B cell (primary cell): Measurements from ENCODE around the gene LRRC72. TPM values are rescaled to one million over a fixed set of nuclear protein-coding genes. Genes with fewer than 3 reads are reported as not detected.

Experiments used
- ATAC-seq: fragments of 200-7000 bp; cut with Tn5 transposase; one replicate; pipeline ENCODE4 v1.10.0; 2021; ENCODE audit warnings: low read depth, mild to moderate bottlenecking, moderate number of reproducible peaks, moderate library complexity
- CTCF ChIA-PET: fragments of 350-600 bp; sonication (Branson Sonifier 250); formaldehyde crosslinking; loops from one replicate; lab custom pipeline; 2021; ENCODE audit warnings: antibody characterized with exemption, inconsistent platforms; lab: Charles Lee
- POLR2A ChIA-PET: fragments of 350-600 bp; sonication (Branson Sonifier 250); formaldehyde crosslinking; loops from one replicate; lab custom pipeline; 2021; ENCODE audit warnings: antibody characterized with exemption; lab: Charles Lee
- DNase-seq: peaks from one replicate; pipeline ENCODE4 v3.0.0; 2013
- H2AFZ ChIP-seq: 2 replicates; pipeline ENCODE4 v1.6.1; 2012; ENCODE audit warnings: mild to moderate bottlenecking, low read depth, low read length; ENCODE audit not compliant: insufficient read depth, poor library complexity, severe bottlenecking
- H3K27ac ChIP-seq, 2 donors: 1 replicate in 1 of 2; 2 replicates in 1 of 2; pipeline ENCODE4 v1.5.1; 2012 to 2013; ENCODE audit warnings: low read length in 2 of 2, mild to moderate bottlenecking in 2 of 2, moderate library complexity in 1 of 2
- H3K27me3 ChIP-seq, 4 experiments: fragments of 200-600 bp in 1 of 4; sonication (generic) in 1 of 4; replicated peaks in 1 of 4; 1 replicate in 2 of 4; 2 replicates in 2 of 4; pipeline versions ENCODE4 v1.6.1 to v1.7.0; 2013 to 2016; ENCODE audit warnings: low read length in 3 of 4, mild to moderate bottlenecking in 2 of 4, mixed read lengths in 1 of 4, moderate library complexity in 1 of 4; ENCODE audit not compliant: insufficient read depth in 4 of 4, control insufficient read depth in 3 of 4; ENCODE audit errors: control extremely low read depth in 1 of 4
- H3K36me3 ChIP-seq, 2 experiments: replicated peaks in 1 of 2; 1 replicate in 1 of 2; 2 replicates in 1 of 2; pipeline versions ENCODE4 v1.6.1 to v1.7.1; 2013; ENCODE audit warnings: low read length in 1 of 2; ENCODE audit not compliant: insufficient read depth in 2 of 2, control insufficient read depth in 1 of 2; ENCODE audit errors: control extremely low read depth in 1 of 2, extremely low read depth in 1 of 2
- H3K4me1 ChIP-seq, 2 donors: fragments of 200-600 bp in 1 of 2; sonication (generic) in 1 of 2; 1 replicate in 1 of 2; 2 replicates in 1 of 2; pipeline versions ENCODE4 v1.5.1 to v1.6.1; 2013 to 2017; ENCODE audit warnings: low read length in 2 of 2; ENCODE audit not compliant: control insufficient read depth in 2 of 2, insufficient read depth in 2 of 2
- H3K4me2 ChIP-seq: replicated peaks from 2 replicates; pipeline ENCODE3; 2012; ENCODE audit warnings: mild to moderate bottlenecking, low read depth, low read length; ENCODE audit not compliant: poor library complexity, severe bottlenecking
- H3K4me3 ChIP-seq, 5 experiments: fragments of 200-600 bp in 1 of 5; sonication (generic) in 1 of 5; 1 replicate in 3 of 5; 2 replicates in 2 of 5; pipeline versions ENCODE4 v1.5.1 to v1.7.0; 2011 to 2016; ENCODE audit warnings: low read length in 4 of 5, mild to moderate bottlenecking in 4 of 5, low read depth in 2 of 5, control low read depth in 1 of 5, moderate library complexity in 1 of 5; ENCODE audit not compliant: insufficient read depth in 1 of 5; ENCODE audit errors: control extremely low read depth in 1 of 5, extremely low read depth in 1 of 5
- H3K79me2 ChIP-seq: fragments of 200-600 bp; sonication (generic); one replicate; pipeline ENCODE4 v1.6.0; 2016; ENCODE audit warnings: low read length; ENCODE audit not compliant: control insufficient read depth, insufficient read depth
- H3K9ac ChIP-seq: fragments of 200-600 bp; sonication (generic); 2 replicates; pipeline ENCODE4 v1.6.1; 2017; ENCODE audit warnings: mild to moderate bottlenecking, low read length, moderate library complexity
- H3K9me3 ChIP-seq, 3 donors: one replicate each; pipeline versions ENCODE4 v1.6.1 to v1.7.1; 2013; ENCODE audit warnings: low read length in 2 of 3; ENCODE audit not compliant: control insufficient read depth in 2 of 3, insufficient read depth in 1 of 3; ENCODE audit errors: control extremely low read depth in 1 of 3
- H4K20me1 ChIP-seq: 2 replicates; pipeline ENCODE4 v1.6.0; 2012; ENCODE audit warnings: mild to moderate bottlenecking, low read length; ENCODE audit not compliant: insufficient read depth, control insufficient read depth, poor library complexity, severe bottlenecking
- H3K27ac Mint-ChIP-seq: one replicate; pipeline ENCODE4 v1.8.0; 2021; ENCODE audit warnings: mixed read lengths
- H3K27me3 Mint-ChIP-seq: one replicate; pipeline ENCODE4 v1.8.0; 2021; ENCODE audit warnings: mixed read lengths
- H3K4me1 Mint-ChIP-seq: one replicate; pipeline ENCODE4 v1.8.0; 2021; ENCODE audit warnings: mixed read lengths
- H3K4me3 Mint-ChIP-seq: one replicate; pipeline ENCODE4 v1.8.0; 2021; ENCODE audit warnings: mixed read lengths
- H3K9me3 Mint-ChIP-seq: one replicate; pipeline ENCODE4 v1.8.0; 2022; ENCODE audit warnings: mixed read lengths; ENCODE audit not compliant: insufficient read depth
- CTCF ChIP-seq: fragments of 200-600 bp; IDR thresholded peaks from one replicate; pipeline ENCODE4 v1.8.0; 2022; ENCODE audit warnings: antibody characterized with exemption, mild to moderate bottlenecking
- EZH2 ChIP-seq: IDR thresholded peaks from 2 replicates; pipeline ENCODE4 v1.6.1; 2012; ENCODE audit warnings: borderline replicate concordance, low read depth, mild to moderate bottlenecking, moderate library complexity, low read length; ENCODE audit not compliant: insufficient read depth, poor library complexity, severe bottlenecking
- WGBS: methylation state at CpG from one replicate; pipeline ENCODE4 v1.1.5; 2013; ENCODE audit warnings: missing lambda C conversion rate; ENCODE audit not compliant: insufficient coverage; 5-methylcytosine and 5-hydroxymethylcytosine counted together
- intact Hi-C: fragments of 100-400 bp; cut with micrococcal nuclease; formaldehyde crosslinking; loops from one replicate; pipeline ENCODE4 v1.10.0; 2022
- polyA plus RNA-seq: library from polyadenylated mRNA; depleted of rRNA; stranded (reverse); fragments of >200 nt; gene quantifications from 2 replicates; pipeline ENCODE4 v1.2.3, GENCODE V29; 2012
- total RNA-seq, 2 donors: library from RNA; stranded (reverse); fragments of 120-200 nt in 1 of 2; gene quantifications; 1 replicate in 1 of 2; 2 replicates in 1 of 2; pipeline versions ENCODE4 v1.2.3 to v1.2.4, GENCODE V29; 2013 to 2022

Gene LRRC72
- total and polyA plus RNA-seq, 2 donors (not counting 1 experiment from before 2014, with no cell fraction given) = not detected

- Mint-ChIP-seq H3K9me3 (no peaks in the 10 kb centered on the region), H3K4me1 (no peaks in the 10 kb centered on the region), H3K27ac (no peak overlapping the region), H3K27me3 (no peaks in the 10 kb centered on the region), H3K4me3 (no peak overlapping the region)
- ATAC-seq = no peak
- H3K79me2 ChIP-seq = no peaks in the 10 kb centered on the region
- H3K4me3 ChIP-seq = no peak overlapping the region
- ChIA-PET CTCF (no interaction called here), POLR2A (interaction anchor here (0.6 kb wide), 1 partner anchor 40 kb away, joined by 4 read pairs; no protein-coding TSS in a partner anchor)
- no peaks in the 10 kb centered on the region for H3K9me3 ChIP-seq
- no peaks in the 10 kb centered on the region for H3K4me1 ChIP-seq
- peaks cover 2 to 16% of the 10 kb centered on the region in 2 experiments for H3K36me3 ChIP-seq
- H3K9ac ChIP-seq = no peak overlapping the region
- no peak for TF ChIP-seq CTCF
- TF ChIP-seq EZH2 = no peak
- H3K27ac ChIP-seq = no peak overlapping the region
- intact Hi-C loops = no loop called here
- H3K27me3 ChIP-seq = no peaks in the 10 kb centered on the region
- H2AFZ ChIP-seq = no peak overlapping the region
- no CpG with 5 or more reads among the region's 2 CpGs for WGBS
- no peak for DNase-seq
- H3K4me2 ChIP-seq = no peak overlapping the region
- no peaks in the 10 kb centered on the region for H4K20me1 ChIP-seq
Measured at GRCh38 chr7:16627236-16627635, 100.6 kb downstream of the LRRC72 start.

- DNase-seq (no peak), ATAC-seq (no peak)
- Histone ChIP-seq H3K27ac (no peak overlapping the region), H3K79me2 (no peaks in the 10 kb centered on the region), H3K9me3 (no peaks in the 10 kb centered on the region), H3K9ac (no peak overlapping the region), H4K20me1 (no peaks in the 10 kb centered on the region), H3K4me3 (no peak overlapping the region), H3K36me3 (peaks cover 0 to 9% of the 10 kb centered on the region in 2 experiments), H3K4me1 (no peaks in the 10 kb centered on the region), H3K4me2 (no peak overlapping the region), H2AFZ (no peak overlapping the region), H3K27me3 (no peaks in the 10 kb centered on the region)
- POLR2A ChIA-PET = no interaction called here
- H3K4me1 Mint-ChIP-seq = no peaks in the 10 kb centered on the region
- no peak for TF ChIP-seq CTCF
- TF ChIP-seq EZH2 = no peak
- CTCF ChIA-PET = no interaction called here
- no peak overlapping the region for H3K27ac Mint-ChIP-seq
- WGBS = 100% methylated on average over 1 of the region's 1 CpG
- no peak overlapping the region for H3K4me3 Mint-ChIP-seq
- H3K27me3 Mint-ChIP-seq = no peaks in the 10 kb centered on the region
- H3K9me3 Mint-ChIP-seq = no peaks in the 10 kb centered on the region
- intact Hi-C loops = no loop called here
Measured at GRCh38 chr7:16630654-16631053, 104.0 kb downstream of the LRRC72 start.

Other genes with a start within 250 kb of the LRRC72 start
- gene CRPPA, start 105.3 kb upstream of the LRRC72 start, total RNA-seq = 0.87 and 1.2 TPM in 2 replicates
- gene CRPPA, start 105.3 kb upstream of the LRRC72 start, polyA plus RNA-seq = 0.10 and 0.16 TPM in 2 replicates
- not detected in 2 replicates for gene SOSTDC1, start 61.1 kb upstream of the LRRC72 start, total RNA-seq
- not detected in 2 replicates for gene SOSTDC1, start 61.1 kb upstream of the LRRC72 start, polyA plus RNA-seq
- 17.8 and 18.2 TPM in 2 replicates for gene ANKMY2, start 118.9 kb downstream of the LRRC72 start, total RNA-seq
- gene ANKMY2, start 118.9 kb downstream of the LRRC72 start, polyA plus RNA-seq = 7.6 and 8.3 TPM in 2 replicates
- gene BZW2, start 119.4 kb downstream of the LRRC72 start, total RNA-seq = 17.0 and 18.4 TPM in 2 replicates
- gene BZW2, start 119.4 kb downstream of the LRRC72 start, polyA plus RNA-seq = 19.5 and 20.6 TPM in 2 replicates
- 26.2 and 26.3 TPM in 2 replicates for gene TSPAN13, start 226.9 kb downstream of the LRRC72 start, total RNA-seq
- 23.0 and 55.2 TPM in 2 replicates for gene TSPAN13, start 226.9 kb downstream of the LRRC72 start, polyA plus RNA-seq